ENCODE data around the gene PSRC1. TPM values are rescaled to one million over a fixed set of nuclear protein-coding genes. Genes with fewer than 3 reads are reported as not detected.

PSRC1 gene
- total and polyA plus RNA-seq, 2 donors (not counting 3 experiments of a cell fraction or from before 2014, with no cell fraction given) = 25.0 to 29.3 TPM

- Histone ChIP-seq H3K27ac (ENCODE audit: insufficient read depth, low read depth, low read length) (no peak overlapping the region), H3K9me1 (replicated peaks; ENCODE audit: control insufficient read depth, extremely low read depth, insufficient read depth, low read length) (no peaks in the 10 kb centered on the region), H3K4me3 (replicated peaks in 1 of 3; ENCODE audit: insufficient read depth in 1 of 3, low read depth in 1 of 3, low read length in 3 of 3) (no peak overlapping the region), H3K36me3 (ENCODE audit: control insufficient read depth in 2 of 2, extremely low read depth in 1 of 2, insufficient read depth in 2 of 2, low read length in 2 of 2) (no peaks in the 10 kb centered on the region), H3K4me1 (ENCODE audit: control insufficient read depth, extremely low read depth, insufficient read depth, low read length) (no peaks in the 10 kb centered on the region), H3K27me3 (ENCODE audit: control insufficient read depth in 2 of 2, insufficient read depth in 2 of 2, low read length in 2 of 2) (no peaks in the 10 kb centered on the region), H3K79me2 (ENCODE audit: control insufficient read depth, insufficient read depth, low read length) (no peaks in the 10 kb centered on the region), H4K20me1 (replicated peaks; ENCODE audit: control insufficient read depth, extremely low read depth, insufficient read depth, low read length) (no peaks in the 10 kb centered on the region), H3K9me3 (replicated peaks; ENCODE audit: control insufficient read depth, insufficient read depth, low read length) (no peaks in the 10 kb centered on the region), H3K9ac (replicated peaks; ENCODE audit: extremely low read depth, insufficient read depth, low read length) (no peak overlapping the region), H2AFZ (ENCODE audit: low read depth, low read length) (peak overlapping the region; percentile 2), H3K4me2 (ENCODE audit: insufficient read depth, low read length) (no peak overlapping the region)
- TF ChIP-seq MYC (IDR thresholded peaks at IDR 0.05; ENCODE audit: low read depth, low read length) (peak; percentile 67), JUN (IDR thresholded peaks at IDR 0.05; ENCODE audit: borderline replicate concordance, insufficient read depth, insufficient read length, low read depth) (no peak), GATA2 (IDR thresholded peaks at IDR 0.05; ENCODE audit: insufficient read depth, insufficient read length, low read depth, low read length) (no peak), POLR2A (IDR thresholded peaks at IDR 0.05; ENCODE audit: low read depth, low read length) (no peak), MAX (IDR thresholded peaks at IDR 0.05; ENCODE audit: insufficient read depth, insufficient read length) (peak; percentile 66), CTCF (IDR thresholded peaks at IDR 0.05; ENCODE audit: extremely low read depth in 1 of 2, insufficient read depth in 1 of 2, low read depth in 1 of 2, low read length in 2 of 2) (peak; percentile 100), POLR2AphosphoS5 (IDR thresholded peaks at IDR 0.05; ENCODE audit: insufficient read depth, low read depth, low read length) (peak; percentile 43), FOS (IDR thresholded peaks at IDR 0.05; ENCODE audit: borderline replicate concordance, insufficient read depth, low read length) (no peak), EZH2 (IDR thresholded peaks at IDR 0.05; ENCODE audit: borderline replicate concordance, low read depth, low read length, severe bottlenecking) (no peak)
- FAIRE-seq = peak; percentile 95
- no TSS peak for BruUV-seq (replicated peaks)
- CTCF ChIA-PET = interaction anchor here (0.6 to 5.5 kb wide), 20 partner anchors 9 to 269 kb away, joined by 3 to 124 read pairs (median 4); partner anchors contain the start of genes PSRC1 and SORT1
- POLR2A ChIA-PET = no interaction called here
- peak; percentile 82 for DNase-seq (ENCODE audit: low read depth, low spot score)
- dilution Hi-C loops (cut with MboI; ENCODE audit: extremely low pct_ligation_motif_present, low sequenced_read_pairs) = no loop called here
- intact Hi-C loops (cut with micrococcal nuclease) = loop anchor here (1.0 kb wide), 2 partner anchors 62 to 136 kb away; no protein-coding TSS in a partner anchor
These were observed 19.2 kb downstream of the PSRC1 start for GRCh38 chr1:109263597-109264378.

Measured in endothelial cell of umbilical vein (primary cell).